Ishikawa (cell line): ENCODE results near the gene WDR83.

Experiments
- CEBPB ChIP-seq: IDR thresholded peaks from 2 replicates; pipeline ENCODE4 v1.6.1; 2012
- CREB1 ChIP-seq: IDR thresholded peaks from 2 replicates; pipeline ENCODE4 v1.6.1; 2012; ENCODE audit warnings: low read depth
- EGR1 ChIP-seq: IDR thresholded peaks from 2 replicates; pipeline ENCODE4 v1.6.1; 2012
- EP300 ChIP-seq: IDR thresholded peaks from 2 replicates; pipeline ENCODE4 v1.6.1; 2012; ENCODE audit warnings: borderline replicate concordance
- FOXM1 ChIP-seq: IDR thresholded peaks from 2 replicates; pipeline ENCODE4 v1.6.1; 2012; ENCODE audit warnings: low read depth, borderline replicate concordance
- NFIC ChIP-seq: IDR thresholded peaks from 2 replicates; pipeline ENCODE4 v1.6.1; 2012
- RAD21 ChIP-seq: IDR thresholded peaks from 2 replicates; pipeline ENCODE4 v1.6.1; 2012; ENCODE audit warnings: low read depth
- TAF1 ChIP-seq: IDR thresholded peaks from 2 replicates; pipeline ENCODE4 v1.6.1; 2012; ENCODE audit warnings: low read depth, mild to moderate bottlenecking
- TCF12 ChIP-seq: IDR thresholded peaks from 2 replicates; pipeline ENCODE4 v1.6.1; 2012; ENCODE audit warnings: low read depth
- TEAD4 ChIP-seq: IDR thresholded peaks from 2 replicates; pipeline ENCODE4 v1.6.1; 2012
- USF1 ChIP-seq: IDR thresholded peaks from 2 replicates; pipeline ENCODE4 v1.6.1; 2012
- YY1 ChIP-seq: IDR thresholded peaks from 2 replicates; pipeline ENCODE4 v1.6.1; 2012; ENCODE audit warnings: low read depth
- ZBTB7A ChIP-seq: IDR thresholded peaks from 2 replicates; pipeline ENCODE4 v1.6.1; 2012; ENCODE audit warnings: low read depth
- TF ChIP-seq, protein P1 (sequence below): IDR thresholded peaks from 2 replicates; pipeline ENCODE4 v1.6.1; 2012
- TF ChIP-seq, protein P2 (sequence below): IDR thresholded peaks from 2 replicates; pipeline ENCODE4 v1.6.1; 2012; ENCODE audit warnings: low read depth, mild to moderate bottlenecking

Gene WDR83

DNA sequence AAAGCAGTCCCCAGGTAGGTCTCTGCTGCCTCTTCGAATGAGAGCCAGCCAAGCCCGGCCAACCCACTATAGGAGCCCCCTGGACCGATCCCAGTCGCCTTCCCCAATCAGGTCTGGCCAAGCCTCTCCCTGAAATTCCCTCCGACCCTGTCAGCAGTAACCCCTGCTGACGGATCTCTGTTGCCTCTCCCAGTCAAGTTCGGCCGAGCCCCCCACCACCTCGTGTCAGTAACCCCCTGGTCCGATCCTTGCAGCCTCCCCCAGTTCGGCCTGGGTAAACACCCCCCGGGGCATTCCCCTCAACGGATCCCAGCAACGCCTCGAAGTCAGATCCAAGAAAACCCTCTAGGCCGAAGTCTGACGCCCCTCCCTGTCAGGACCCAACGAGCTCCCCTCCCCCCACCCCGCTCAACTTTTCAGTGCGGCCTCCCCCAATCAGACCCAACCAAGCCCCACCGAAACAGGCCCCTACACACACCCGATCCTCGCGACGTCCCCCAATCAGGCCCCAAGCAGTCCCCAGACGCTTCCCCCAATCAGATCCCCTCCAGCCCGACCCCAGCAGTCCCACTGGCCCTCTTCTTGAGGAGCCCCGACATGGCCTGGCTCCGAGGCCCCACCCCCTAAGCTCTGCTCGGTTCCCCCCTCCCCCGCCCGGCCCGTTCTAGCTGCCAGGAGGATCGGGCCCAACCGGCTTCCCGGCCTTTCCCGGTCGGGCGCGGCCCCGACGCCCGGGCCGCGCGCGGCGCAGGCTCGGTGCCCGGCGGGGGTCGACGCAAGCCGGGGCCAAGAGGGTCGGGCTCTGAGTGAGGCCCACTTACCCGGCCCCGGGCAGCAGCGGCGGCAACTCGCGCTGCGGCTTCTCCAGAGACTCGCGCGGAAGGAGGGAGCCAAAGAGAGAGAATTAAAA, 55.3 kb downstream of the WDR83 start:
- no peak for TF ChIP-seq USF1
- no peak for TF ChIP-seq CREB1
- no peak for TF ChIP-seq NFIC
- TF ChIP-seq, protein P1, sequence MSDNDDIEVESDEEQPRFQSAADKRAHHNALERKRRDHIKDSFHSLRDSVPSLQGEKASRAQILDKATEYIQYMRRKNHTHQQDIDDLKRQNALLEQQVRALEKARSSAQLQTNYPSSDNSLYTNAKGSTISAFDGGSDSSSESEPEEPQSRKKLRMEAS = no peak
- no peak for TF ChIP-seq FOXM1
- TF ChIP-seq EP300 = no peak
- TF ChIP-seq ZBTB7A = no peak
- TF ChIP-seq RAD21 = no peak

DNA sequence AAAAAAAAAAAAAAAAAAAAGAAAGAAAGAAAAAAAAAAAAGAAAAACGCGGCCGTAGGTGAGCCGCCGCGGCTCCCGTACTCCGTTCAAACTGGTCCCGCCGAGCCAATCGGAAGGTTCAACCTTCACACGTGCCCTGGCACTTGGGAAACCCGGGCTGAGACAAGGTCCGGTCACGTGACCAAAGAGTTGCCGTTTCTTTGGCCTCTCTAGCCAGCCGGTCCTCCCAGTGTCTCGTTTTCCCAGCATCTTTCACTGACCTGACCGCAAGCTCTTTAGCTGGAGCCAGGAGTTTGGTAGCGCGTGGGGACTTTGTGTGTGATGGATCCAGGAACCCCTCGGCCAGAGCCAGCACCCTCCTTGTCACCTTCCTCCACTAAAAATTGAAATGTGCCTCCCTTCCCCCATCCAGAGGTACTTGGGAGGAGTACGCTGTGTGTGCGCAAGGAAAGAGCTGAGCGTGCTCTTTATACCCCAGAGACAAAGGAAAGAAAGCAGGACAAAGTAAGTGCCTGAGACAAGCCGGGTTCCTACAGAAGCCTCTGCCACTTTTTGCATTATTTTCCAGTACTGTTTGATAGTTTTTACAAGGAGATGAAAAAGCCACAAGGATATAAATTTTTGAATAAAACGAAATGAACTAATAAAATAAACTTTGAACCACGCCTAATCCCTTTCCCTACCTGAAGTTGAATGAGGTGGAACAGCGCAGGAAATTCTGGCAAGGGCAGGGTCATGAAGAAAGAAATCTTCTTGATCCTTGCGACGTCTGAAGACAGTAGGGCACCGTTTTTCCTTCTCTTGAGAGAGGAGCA, 56.2 kb downstream of the WDR83 start:
- TF ChIP-seq ZBTB7A = no peak
- peak; percentile 75 for TF ChIP-seq FOXM1
- TF ChIP-seq, protein P1 = peak; percentile 97
- TF ChIP-seq RAD21 = no peak
- peak; percentile 62; the same call in 1 of the 2 replicates for TF ChIP-seq CREB1
- peak; percentile 60; the same call in 1 of the 2 replicates for TF ChIP-seq CEBPB
- TF ChIP-seq YY1 = 0 out of 2 replicates have a peak, but pooled peaks have one; percentile 34
- TF ChIP-seq NFIC = peak; percentile 32; the same call in 1 of the 2 replicates
- TF ChIP-seq, protein P2, sequence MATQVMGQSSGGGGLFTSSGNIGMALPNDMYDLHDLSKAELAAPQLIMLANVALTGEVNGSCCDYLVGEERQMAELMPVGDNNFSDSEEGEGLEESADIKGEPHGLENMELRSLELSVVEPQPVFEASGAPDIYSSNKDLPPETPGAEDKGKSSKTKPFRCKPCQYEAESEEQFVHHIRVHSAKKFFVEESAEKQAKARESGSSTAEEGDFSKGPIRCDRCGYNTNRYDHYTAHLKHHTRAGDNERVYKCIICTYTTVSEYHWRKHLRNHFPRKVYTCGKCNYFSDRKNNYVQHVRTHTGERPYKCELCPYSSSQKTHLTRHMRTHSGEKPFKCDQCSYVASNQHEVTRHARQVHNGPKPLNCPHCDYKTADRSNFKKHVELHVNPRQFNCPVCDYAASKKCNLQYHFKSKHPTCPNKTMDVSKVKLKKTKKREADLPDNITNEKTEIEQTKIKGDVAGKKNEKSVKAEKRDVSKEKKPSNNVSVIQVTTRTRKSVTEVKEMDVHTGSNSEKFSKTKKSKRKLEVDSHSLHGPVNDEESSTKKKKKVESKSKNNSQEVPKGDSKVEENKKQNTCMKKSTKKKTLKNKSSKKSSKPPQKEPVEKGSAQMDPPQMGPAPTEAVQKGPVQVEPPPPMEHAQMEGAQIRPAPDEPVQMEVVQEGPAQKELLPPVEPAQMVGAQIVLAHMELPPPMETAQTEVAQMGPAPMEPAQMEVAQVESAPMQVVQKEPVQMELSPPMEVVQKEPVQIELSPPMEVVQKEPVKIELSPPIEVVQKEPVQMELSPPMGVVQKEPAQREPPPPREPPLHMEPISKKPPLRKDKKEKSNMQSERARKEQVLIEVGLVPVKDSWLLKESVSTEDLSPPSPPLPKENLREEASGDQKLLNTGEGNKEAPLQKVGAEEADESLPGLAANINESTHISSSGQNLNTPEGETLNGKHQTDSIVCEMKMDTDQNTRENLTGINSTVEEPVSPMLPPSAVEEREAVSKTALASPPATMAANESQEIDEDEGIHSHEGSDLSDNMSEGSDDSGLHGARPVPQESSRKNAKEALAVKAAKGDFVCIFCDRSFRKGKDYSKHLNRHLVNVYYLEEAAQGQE = no peak
- peak; percentile 99 for TF ChIP-seq USF1
- 0 out of 2 replicates have a peak, but pooled peaks have one; percentile 22 for TF ChIP-seq TEAD4
- TF ChIP-seq EGR1 = no peak
- peak; percentile 31; the same call in 1 of the 2 replicates for TF ChIP-seq EP300
- peak; percentile 56 for TF ChIP-seq TCF12
- peak; percentile 58 for TF ChIP-seq TAF1

DNA sequence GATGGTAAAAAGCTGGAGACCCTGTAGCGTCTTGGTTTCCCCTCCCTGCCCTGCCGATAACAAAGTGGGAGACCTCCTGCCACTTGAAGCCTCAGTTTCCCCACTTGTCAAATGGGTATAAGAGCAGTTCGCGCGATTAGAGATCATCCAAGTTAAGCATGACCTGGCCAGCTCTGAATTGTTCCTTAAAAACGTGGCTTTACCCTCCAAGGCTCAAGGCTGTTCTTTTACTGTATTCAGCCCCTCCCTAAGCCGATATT, 56.7 kb downstream of the WDR83 start:
- TF ChIP-seq YY1 (no peak), TEAD4 (no peak), CREB1 (no peak), FOXM1 (no peak), ZBTB7A (no peak), CEBPB (no peak), RAD21 (no peak), EGR1 (no peak), TAF1 (no peak)
- TF ChIP-seq, protein P2 = no peak

GRCh38 chr19:12723641-12724426, 57.2 kb downstream of the WDR83 start, which contains the start of gene TNPO2:
Gene TNPO2, minus strand, starts transcription at chr19:12723932. Its CDS starts 2,955 bp downstream, at chr19:12720977.
- TF ChIP-seq ZBTB7A = 0 out of 2 replicates have a peak, but pooled peaks have one; percentile 49
- TF ChIP-seq, protein P1 = peak; percentile 81
- no peak for TF ChIP-seq CREB1
- 0 out of 2 replicates have a peak, but pooled peaks have one; percentile 27 for TF ChIP-seq USF1
- TF ChIP-seq YY1 = no peak
